ENCODE data around the gene ELP4.

GRCh38 chr11:31652528-31652927 lies 143.0 kb downstream of the ELP4 start:
- TF ChIP-seq CTCF (IDR thresholded peaks at IDR 0.05 in 4 of 5, conservative IDR thresholded peaks at IDR 0.05 in 1 of 5), result no peak
- TF ChIP-seq POLR2A (IDR thresholded peaks at IDR 0.05), result no peak
